ENCODE measurements around the gene FAM200B.
A peak's percentile ranks its signal among the peaks of the same experiment; 100 is the strongest.
"Not testable (repeated sequence)": the region's sequence is repeated elsewhere in the genome, so short reads cannot be mapped to it uniquely, and the experiment has no call there.

Gene FAM200B

GRCh38 chr4:15695729-15696128 lies 14.1 kb downstream of the FAM200B start:
- no peak for DNase-seq (ENCODE audit: low read depth)

GRCh38 chr4:15696866-15697265 lies 15.2 kb downstream of the FAM200B start:
- no peak for DNase-seq (ENCODE audit: low read depth)

- DNase-seq (ENCODE audit: low read depth) = peak; percentile 43
Measured at GRCh38 chr4:15702941-15703403, 21.3 kb downstream of the FAM200B start, which contains the start of gene BST1. Gene BST1 (plus strand): TSS chr4:15703065. CDS start chr4:15703145, 80 bp downstream.

- DNase-seq (ENCODE audit: low read depth) = no peak
Measured at GRCh38 chr4:15703439-15703838, 21.8 kb downstream of the FAM200B start.

- DNase-seq (ENCODE audit: low read depth) = no peak
Measured at GRCh38 chr4:15704129-15704528, 22.5 kb downstream of the FAM200B start.

GRCh38 chr4:15706646-15707362 lies 25.2 kb downstream of the FAM200B start:
- no peak for DNase-seq (ENCODE audit: low read depth)

GRCh38 chr4:15707363-15707715 lies 25.7 kb downstream of the FAM200B start:
- DNase-seq (ENCODE audit: low read depth) = no peak

- DNase-seq (ENCODE audit: low read depth) = no peak
Measured at GRCh38 chr4:15711762-15712161, 30.1 kb downstream of the FAM200B start.

GRCh38 chr4:15712214-15712613 lies 30.6 kb downstream of the FAM200B start:
- DNase-seq (ENCODE audit: low read depth) = no peak

- DNase-seq (ENCODE audit: low read depth) = no peak
Measured at GRCh38 chr4:15714141-15714540, 32.5 kb downstream of the FAM200B start.

- no peak for DNase-seq (ENCODE audit: low read depth)
Measured at GRCh38 chr4:15714646-15715435, 33.2 kb downstream of the FAM200B start.

- DNase-seq (ENCODE audit: low read depth) = no peak
Measured at GRCh38 chr4:15716115-15716514, 34.5 kb downstream of the FAM200B start.

- DNase-seq (ENCODE audit: low read depth) = no peak
Measured at GRCh38 chr4:15717086-15717485, 35.5 kb downstream of the FAM200B start.

GRCh38 chr4:15717657-15718416 lies 36.2 kb downstream of the FAM200B start:
- DNase-seq (ENCODE audit: low read depth) = no peak

- DNase-seq (ENCODE audit: low read depth) = no peak
Measured at GRCh38 chr4:15718465-15718864, 36.8 kb downstream of the FAM200B start.

- DNase-seq (ENCODE audit: low read depth) = no peak
Measured at GRCh38 chr4:15718959-15719358, 37.3 kb downstream of the FAM200B start.

- no peak for DNase-seq (ENCODE audit: low read depth)
Measured at GRCh38 chr4:15719506-15719905, 37.9 kb downstream of the FAM200B start.

- no peak for DNase-seq (ENCODE audit: low read depth)
Measured at GRCh38 chr4:15720851-15721250, 39.2 kb downstream of the FAM200B start.

- no peak for DNase-seq (ENCODE audit: low read depth)
Measured at GRCh38 chr4:15725608-15726007, 44.0 kb downstream of the FAM200B start.

- DNase-seq (ENCODE audit: low read depth) = no peak
Measured at GRCh38 chr4:15729910-15730533, 48.4 kb downstream of the FAM200B start.

GRCh38 chr4:15733061-15733460 lies 51.4 kb downstream of the FAM200B start:
- DNase-seq (ENCODE audit: low read depth) = not testable (repeated sequence)

GRCh38 chr4:15735536-15735935 lies 53.9 kb downstream of the FAM200B start:
- DNase-seq (ENCODE audit: low read depth) = no peak

Measured in activated T-cell treated with anti-CD3 and anti-CD28 coated beads for 1 hour (primary cell).